GM18909 (cell line): ENCODE results near the gene CLEC18C.
"Not testable (repeated sequence)": the region's sequence is repeated elsewhere in the genome, so short reads cannot be mapped to it uniquely, and the experiment has no call there.

Source experiments
- ATAC-seq: cut with Tn5 transposase; IDR thresholded peaks from one replicate; pipeline ENCODE4 v1.9.1; 2021; ENCODE audit warnings: mild to moderate bottlenecking; ENCODE audit not compliant: unreplicated experiment, poor library complexity

The CLEC18C gene

DNA sequence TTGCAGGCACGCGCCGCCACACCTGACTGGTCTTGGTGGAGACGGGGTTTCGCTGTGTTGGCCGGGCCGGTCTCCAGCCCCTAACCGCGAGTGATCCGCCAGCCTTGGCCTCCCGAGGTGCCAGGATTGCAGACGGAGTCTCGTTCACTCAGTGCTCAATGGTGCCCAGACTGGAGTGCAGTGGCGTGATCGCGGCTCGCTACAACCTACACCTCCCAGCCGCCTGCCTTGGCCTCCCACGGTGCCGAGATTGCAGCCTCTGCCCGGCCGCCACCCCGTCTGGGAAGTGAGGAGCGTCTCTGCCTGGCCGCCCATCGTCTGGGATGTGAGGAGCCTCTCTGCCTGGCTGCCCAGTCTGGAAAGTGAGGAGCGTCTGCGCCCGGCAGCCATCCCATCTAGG, 30.4 kb downstream of the CLEC18C start:
- ATAC-seq = not testable (repeated sequence)

DNA sequence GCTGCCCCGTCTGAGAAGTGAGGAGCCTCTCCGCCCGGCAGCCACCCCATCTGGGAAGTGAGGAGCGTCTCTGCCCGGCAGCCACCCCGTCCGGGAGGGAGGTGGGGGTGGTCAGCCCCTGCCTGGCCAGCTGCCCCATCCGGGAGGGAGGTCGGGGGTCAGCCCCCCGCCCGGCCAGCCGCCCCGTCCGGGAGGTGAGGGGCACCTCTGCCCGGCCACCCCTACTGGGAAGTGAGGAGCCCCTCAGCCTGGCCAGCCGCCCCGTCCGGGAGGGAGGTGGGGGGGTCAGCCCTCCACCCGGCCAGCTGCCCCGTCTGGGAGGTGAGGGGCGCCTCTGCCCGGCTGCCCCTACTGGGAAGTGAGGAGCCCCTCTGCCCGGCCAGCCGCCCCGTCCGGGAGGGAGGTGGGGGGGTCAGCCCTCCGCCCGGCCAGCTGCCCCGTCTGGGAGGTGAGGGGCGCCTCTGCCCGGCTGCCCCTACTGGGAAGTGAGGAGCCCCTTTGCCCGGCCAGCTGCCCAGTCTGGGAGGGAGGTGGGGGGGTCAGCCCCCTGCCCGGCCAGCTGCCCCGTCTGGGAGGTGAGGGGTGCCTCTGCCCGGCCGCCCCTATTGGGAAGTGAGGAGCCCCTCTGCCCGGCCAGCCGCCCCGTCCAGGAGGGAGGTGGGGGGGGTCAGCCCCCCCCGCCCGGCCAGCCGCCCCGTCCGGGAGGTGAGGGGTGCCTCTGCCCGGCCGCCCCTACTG, 31.2 kb downstream of the CLEC18C start:
- ATAC-seq = not testable (repeated sequence)

DNA sequence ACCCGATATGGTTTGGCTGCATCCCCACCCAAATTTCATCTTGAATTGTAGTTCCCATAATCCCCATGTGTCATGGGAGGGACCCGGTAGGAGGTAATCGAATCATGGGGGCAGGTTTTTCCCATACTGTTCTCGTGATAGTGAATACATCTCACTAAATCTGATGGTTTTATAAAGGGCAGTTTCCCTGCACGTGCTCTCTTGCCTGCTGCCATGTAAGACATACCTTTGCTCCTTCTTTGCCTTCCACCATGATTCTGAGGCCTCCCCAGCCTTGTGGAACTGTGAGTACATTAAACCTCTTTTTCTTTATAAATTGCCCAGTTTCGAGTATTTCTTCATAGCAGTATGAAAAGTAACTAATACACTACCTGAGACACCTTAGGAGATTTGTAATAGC, 32.8 kb downstream of the CLEC18C start:
- ATAC-seq = not testable (repeated sequence)

DNA sequence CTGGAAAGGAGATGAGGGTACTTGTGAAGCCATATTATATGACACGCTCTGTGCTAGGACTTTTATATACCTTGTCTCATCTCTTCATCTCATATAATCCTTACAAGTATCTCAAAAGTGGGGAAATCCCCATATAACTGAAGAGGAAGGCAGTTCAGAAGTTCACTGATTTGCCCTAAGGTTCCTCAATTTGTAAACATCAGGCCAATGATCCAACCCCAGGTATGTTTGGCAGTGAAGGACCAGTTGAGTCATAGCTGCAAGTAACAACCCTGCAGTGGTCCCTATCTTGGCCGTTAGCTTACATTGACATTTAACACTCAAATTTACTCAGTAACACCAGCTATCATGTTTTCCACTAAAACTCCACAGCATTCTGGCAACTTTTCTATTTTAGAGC, 45.0 kb downstream of the CLEC18C start:
- ATAC-seq = not testable (repeated sequence)

DNA sequence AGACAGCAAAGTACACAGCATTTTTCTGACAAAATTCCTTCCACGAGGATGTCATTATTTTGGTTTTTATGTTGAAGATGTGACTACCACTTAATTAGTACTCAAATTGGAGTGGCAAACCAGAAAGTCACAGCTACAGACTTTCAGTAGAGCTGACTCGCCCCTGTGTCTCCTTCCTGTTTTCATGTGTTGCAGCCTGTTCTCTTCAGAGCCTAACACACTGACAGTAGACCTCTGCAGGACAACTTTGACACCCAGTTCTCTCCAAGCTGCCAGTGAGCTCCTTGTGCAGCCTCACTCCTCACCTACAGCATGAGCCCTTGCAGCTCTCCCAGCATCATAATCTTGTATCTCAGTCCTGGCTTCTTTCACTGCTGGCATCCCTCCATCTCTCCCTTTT, 49.0 kb downstream of the CLEC18C start:
- not testable (repeated sequence) for ATAC-seq

GRCh38 chr16:70223216-70223615, 49.6 kb downstream of the CLEC18C start:
- ATAC-seq = not testable (repeated sequence)

DNA sequence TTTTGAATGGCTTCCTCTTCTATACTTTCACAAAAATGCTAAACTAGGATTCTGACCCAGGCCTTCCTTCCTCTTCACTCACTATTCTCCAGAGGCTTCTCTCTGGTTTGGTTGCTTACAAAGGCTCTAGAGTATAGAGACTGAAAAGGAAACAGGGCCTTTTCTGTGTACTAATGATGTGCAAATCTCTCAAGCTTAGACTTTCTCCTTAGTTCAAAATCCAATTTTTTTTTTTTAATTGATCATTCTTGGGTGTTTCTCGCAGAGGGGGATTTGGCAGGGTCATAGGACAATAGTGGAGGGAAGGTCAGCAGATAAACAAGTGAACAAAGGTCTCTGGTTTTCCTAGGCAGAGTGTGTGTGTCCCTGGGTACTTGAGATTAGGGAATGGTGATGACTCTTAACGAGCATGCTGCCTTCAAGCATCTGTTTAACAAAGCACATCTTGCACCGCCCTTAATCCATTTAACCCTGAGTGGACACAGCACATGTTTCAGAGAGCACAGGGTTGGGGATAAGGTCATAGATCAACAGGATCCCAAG, 50.5 kb downstream of the CLEC18C start:
- ATAC-seq = not testable (repeated sequence)

GRCh38 chr16:70224645-70225044, 51.1 kb downstream of the CLEC18C start:
- not testable (repeated sequence) for ATAC-seq

- not testable (repeated sequence) for ATAC-seq
These were observed 51.8 kb downstream of the CLEC18C start for GRCh38 chr16:70225430-70225829.

GRCh38 chr16:70226024-70226423, 52.4 kb downstream of the CLEC18C start:
- not testable (repeated sequence) for ATAC-seq

DNA sequence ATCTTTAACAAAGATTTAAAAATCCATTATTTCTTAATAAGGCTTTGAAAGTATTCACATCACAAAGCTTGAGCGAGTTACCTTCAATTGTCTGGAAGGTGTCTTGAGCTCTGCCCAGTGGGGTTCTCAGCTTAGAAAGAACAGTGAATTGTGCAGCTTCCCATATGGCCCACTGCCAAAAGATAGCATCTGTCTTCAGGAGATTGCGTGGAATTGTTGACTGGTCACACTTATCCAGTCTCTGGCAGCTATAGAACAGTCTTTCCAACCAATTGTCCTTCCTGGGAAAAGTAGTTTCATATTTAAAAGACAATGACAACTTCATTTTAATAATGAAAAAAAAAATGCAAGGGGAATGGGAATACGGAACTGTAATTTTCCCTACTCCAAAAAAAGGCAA, 58.2 kb downstream of the CLEC18C start:
- ATAC-seq = not testable (repeated sequence)
